DMS53 (cell line): ENCODE data around the gene CAT.
A peak's percentile ranks its signal among the peaks of the same experiment; 100 is the strongest.
"Not testable (repeated sequence)": the region's sequence is repeated elsewhere in the genome, so short reads cannot be mapped to it uniquely, and the experiment has no call there.

ENCODE experiments used
- DNase-seq: peaks from one replicate; lab custom pipeline; 2025; lab: John Stamatoyannopoulos, UW

The CAT gene

DNA sequence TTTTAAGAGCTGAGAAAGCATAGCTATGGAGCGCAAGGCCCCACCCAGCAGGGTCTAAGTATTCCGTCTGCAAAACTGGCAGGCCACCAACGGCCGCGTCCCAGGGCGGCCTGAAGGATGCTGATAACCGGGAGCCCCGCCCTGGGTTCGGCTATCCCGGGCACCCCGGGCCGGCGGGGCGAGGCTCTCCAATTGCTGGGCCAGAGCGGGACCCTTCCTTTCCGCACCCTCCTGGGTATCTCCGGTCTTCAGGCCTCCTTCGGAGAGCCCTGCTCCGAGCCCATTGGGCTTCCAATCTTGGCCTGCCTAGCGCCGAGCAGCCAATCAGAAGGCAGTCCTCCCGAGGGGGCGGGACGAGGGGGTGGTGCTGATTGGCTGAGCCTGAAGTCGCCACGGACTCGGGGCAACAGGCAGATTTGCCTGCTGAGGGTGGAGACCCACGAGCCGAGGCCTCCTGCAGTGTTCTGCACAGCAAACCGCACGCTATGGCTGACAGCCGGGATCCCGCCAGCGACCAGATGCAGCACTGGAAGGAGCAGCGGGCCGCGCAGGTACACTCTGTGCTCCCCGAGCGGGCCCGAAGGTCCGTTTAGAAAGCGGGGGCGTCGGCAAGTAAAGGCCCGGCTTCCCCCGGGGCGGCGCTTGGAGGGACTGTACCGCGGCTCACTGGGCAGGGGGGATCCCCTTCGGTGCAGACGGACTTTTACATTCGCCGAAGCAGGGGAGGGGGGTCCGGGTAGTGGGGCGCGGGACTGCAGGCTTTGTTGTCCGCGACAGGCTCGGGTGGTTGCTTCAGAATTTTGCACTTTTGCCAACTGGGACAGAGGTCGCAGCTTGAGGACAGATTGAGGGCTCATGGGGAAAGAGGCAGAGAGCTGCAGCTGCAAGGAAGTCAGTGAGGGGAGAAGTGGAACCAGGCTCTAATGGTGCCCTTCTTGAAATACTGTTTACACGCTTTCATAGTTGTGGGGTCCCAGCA is at the start of gene CAT:
Gene CAT, plus strand, starts transcription at position 406 of the 979 bp plus-strand sequence. Its CDS starts 80 bp downstream, at position 486.
- DNase-seq: peak; percentile 96

DNA sequence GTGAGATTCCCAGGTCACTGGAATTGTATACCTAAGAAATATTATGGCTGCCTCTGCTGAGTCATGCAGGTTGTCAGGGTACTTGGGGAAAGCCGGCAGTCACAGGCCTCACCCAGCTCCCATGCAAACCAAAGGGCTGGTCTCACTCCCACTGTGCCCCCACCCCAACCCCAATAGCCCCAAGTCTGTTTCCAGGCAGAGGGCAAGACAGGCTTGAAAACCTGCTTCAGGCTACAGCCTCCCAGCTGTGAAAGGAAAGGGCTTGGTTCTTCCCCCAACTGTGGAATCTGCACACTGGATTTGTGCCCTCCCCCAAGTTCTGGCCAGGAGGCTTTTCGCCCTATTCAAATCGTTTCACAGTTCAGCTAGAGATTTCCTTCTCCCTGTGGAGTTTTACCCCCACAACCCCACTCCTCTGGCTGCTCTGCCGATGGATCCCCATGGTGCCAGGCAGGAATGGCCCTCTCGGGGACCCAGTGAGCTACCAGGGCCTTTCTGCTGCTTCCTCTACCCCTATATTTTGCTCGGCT is 43.9 kb upstream of the CAT start:
- no peak for DNase-seq

DNA sequence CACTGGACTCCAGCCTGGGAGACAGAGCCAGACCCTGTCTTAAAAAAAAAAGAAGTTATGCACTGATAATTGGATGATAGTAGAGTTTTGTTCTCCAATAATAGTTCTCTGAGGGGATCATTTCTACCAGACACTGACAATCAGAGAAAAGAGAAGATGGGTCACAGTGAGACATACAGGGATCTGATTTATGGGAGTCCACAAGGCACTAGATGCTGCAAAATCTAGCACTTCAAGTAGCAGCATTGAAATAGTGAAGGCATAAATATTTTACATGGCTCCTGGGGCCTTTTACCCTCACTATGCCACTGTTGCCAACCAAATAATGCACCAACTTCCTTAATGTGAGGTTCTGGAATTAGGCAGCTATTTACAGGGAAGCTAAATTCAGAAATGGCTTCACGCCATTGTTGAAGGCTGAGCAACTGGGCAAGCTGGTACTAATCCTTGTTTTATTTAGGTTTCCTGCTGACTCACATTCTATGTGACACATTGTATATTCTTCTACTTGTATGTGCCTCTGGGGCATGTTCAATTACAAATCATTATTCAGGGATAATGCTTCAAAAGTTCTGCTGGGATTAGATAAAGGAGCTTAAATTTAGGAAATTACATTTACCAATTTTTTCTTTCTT is 42.7 kb upstream of the CAT start:
- peak; percentile 26 for DNase-seq

DNA sequence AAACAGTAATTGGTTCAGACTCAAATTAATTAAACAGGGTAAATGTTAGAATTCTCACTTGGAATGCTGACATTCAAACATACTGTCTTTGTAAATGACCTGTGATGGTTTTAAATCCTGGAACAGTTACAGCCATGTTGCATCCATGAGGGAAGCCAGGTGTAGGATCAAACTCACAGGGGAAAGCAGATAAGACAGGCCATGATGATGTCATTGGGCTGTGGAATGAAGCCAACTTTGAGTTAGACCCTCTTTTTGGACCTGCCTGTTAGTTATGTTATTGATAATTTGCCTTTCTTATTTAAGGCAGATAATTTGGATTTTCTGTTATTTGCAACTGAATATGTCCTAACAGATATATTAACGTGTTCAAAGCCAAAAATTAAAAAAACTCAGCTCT is 41.6 kb upstream of the CAT start:
- no peak for DNase-seq

DNA sequence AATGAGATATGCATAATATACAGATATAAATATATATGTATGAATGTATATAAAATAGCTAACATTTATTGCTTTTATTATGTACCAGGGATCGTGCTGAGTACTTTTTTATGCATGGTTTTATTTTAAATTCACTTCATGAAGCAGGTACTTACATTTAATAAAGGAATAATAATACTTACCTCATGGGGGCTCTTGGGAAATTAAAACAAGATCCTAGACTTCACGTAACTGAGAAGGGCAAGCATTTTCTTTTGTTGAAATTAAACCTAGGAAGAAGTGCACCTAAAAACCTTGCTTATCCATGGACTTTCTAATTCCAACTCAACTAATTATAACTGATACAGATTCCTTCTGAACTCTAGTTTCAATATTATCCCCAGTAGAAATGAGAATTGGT is 40.9 kb upstream of the CAT start:
- DNase-seq: no peak

DNA sequence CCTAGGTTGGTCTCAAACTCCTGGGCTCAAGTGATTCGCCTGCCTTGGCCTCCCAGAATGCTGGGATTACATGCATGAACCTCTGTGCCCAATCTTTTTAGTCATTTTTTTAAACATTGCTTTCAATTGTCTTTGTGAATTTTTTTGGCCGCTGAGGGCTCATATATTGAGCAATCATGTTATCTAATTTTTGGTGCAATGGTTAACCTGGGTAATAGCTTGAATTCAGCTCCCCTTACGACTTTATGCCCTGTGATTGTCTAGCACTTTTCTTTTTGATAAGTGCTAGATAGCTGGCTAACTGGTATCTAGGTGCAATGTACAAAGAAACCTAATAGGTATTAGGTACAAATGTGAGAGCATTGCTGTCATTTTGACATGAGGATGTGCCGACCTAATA is 35.3 kb upstream of the CAT start:
- DNase-seq: no peak

DNA sequence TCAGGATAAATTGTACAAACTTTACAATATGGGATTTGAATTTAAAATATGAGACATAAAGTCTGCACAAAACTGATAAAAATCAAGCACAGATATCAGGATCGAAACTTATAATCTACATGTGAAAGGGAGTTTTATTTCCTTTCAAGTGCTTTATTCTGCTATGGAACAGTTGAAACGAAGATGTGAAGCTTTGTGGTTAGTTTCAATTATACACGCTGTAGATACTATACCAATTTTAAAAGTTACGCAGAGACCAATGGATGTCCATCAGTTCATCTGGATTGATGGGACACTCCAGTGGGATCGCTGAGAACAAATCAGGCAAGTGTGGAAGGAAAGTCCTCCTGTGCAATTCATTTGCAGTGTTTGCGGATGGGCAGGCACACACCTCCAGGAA is 34.5 kb upstream of the CAT start:
- DNase-seq: no peak

DNA sequence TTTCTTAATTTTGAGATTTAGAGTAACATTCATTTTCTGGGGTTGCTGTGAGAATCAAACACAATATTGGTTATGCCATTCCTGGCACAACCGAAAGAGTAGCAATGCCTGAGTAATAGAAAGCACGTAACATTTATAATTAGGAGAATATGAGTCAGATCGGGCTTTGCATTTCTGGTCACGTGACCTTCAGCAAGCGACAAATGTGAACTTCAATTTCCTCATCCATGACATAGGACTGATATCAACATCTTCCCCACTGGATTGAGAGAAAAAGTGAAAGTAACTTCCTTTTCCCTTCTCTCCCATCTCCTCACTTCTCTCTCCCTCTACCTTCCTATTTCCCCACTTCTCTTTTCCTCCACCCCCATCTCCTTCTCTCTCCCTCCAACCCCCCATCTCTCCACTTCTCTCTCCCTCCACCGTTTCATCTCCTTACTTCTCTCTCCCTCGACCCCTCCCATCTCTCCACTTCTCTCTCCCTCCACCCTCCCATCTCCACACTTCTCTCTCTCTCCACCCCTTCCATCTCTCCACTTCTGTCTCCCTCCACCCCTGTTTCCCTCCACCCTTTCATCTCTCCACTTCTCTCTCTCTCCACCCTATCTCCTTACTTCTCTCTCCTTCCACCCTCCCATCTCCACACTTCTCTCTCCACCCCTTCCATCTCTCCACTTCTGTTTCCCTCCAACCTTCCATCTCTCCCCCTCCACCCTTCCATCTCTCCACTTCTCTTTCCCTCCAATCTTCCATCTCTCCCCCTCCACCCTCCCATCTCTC is 33.5 kb upstream of the CAT start:
- peak; percentile 5 for DNase-seq

DNA sequence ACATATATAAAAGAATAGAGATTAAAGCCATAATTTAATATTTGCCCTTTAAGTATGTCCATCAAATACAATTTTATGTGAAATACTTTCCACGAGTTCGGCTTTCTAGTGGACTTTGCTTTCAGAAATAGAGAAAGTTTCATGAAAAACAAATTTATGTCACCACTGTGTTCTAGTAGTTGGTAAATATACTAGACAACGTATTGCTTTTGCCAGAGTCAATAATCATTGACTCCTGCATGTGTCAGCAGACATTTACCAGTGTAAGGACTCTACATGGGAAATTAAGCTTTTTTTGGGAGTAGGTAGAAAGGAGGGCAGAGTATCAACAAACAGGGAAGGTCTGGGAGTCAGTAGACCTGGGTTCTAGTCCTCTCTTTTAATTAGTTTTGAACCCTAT is 32.3 kb upstream of the CAT start:
- no peak for DNase-seq

DNA sequence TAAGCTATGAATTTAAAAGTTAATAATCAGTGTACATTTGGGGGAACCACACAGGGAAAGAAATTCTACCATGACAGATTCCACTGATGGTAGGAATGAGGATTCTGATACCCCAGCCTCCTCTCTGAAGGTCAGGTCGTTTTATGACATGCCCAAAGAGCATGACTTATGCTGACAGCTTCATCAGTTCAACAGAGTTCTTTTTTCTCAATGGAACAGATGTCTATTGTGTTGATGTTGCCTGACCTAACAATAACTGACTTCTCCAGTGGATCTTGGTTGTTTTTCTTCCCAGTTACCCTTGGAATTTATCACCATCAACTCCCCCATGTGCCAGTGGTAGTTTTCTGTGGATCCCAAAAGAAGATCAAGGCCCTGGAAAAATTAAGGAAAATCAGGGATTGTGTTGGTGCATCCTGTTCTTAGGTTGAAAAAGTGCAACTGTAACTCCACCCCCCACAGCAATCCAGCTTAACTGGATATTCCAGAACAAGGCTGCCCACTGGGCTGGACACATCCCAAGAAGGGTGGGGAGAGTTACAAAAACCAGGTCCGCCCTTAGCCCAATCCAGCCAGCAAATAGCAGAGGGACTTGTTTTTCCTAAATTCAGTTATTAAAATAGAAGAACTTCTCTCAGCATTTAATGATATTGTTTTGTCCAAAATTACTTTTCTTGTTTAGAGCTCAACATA is 31.5 kb upstream of the CAT start:
- no peak for DNase-seq

DNA sequence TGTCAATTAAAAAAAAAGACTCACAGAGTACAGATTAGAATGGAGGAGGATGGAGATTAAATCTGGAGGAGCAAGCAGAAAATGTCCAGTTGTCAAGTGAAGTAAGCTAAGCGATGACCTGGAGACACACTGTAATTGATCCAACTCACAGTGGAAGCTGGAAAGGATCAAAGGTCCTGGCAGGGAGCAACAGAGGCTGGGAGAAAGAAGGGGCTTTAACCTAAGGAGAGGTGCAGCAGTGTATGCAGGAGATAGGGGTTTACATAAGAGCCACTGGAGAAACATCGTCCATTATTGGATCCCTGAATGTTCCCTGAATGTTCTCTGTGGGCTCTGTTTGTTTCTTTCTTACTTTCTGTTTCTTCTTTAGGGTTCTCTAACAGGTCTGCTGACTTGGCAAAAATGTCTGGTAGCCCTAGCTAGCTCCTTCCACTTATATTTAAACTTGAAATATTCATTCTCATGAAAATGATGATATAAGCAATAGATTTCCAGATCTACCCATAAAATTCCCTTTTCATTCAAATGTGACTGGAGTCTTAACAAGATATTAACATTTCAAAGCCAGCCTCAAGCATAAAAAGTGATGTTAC is 30.1 kb upstream of the CAT start:
- no peak for DNase-seq

DNA sequence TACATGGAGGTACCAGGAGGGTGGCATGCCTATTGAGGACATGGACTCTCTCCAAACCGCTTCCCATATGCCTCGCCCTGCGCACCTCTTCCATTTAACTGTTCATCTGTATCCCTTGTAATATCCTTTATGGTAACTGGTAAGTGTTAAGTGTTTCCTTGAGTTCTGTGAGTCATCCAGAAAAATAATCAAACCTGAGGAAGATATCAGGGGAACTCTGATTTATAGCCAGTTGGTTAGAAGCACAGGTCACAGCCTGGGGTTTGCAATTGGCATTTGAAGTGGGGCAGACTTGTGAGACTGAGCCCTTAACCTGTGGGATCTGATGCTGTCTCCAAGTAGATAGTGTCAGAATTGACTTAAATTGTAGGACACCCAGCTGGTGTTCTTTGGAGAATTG is 27.6 kb upstream of the CAT start:
- no peak for DNase-seq

DNA sequence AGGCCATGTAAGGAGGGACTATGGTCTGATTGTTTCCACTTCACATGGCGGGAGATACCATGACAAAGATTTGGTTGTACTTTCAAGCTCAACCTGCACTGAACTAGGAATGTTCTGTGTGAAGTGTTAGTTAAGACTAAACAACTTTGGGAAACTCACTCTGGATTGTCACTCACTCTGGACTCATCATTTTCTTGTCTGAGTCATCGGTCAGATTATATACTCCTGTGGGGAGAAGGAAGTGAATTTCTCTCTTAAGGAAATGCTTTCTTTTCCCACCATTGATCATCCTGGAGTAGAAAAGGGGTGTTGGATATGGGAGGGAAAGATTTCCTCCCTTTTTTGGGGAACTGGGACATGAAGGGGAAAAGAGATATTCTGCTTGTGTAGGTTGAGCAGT is 26.9 kb upstream of the CAT start:
- no peak for DNase-seq

DNA sequence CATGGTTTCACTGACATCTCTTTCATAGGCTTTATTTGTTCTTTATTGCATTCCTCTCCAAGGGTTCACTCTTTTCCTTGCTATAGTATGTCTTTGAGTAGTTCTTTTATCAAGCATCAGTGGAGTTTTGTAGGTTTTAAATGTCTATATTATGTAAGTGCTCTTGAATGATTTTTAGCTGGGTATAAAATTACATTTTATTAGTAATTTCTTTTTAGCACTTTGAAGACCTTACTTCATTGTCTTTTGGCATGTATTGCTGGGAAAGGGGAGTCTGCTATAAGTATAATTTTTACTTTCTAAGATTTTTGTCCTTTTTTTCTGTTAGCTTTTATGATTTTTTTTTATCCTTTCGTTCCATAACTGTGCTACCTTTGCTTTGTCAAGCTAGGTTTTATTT is 25.5 kb upstream of the CAT start:
- no peak for DNase-seq

DNA sequence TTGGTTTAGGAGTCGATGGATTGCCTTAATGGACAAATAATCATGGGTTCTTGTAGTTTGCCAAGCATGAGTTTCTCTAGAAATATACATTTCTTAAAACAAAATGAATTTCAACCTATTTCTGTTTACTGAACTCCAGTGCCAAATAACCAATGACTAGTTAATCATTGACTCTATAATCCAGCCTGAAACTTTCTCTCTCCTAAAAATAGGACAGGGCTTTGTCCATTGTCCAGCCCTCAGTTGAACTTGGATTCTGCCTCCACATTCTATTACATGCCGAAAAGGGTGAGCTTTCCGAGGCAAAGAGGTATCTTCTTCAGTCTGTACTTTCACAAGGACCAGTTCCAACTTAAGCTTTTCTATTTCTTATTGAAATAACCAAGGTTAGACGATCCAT is 23.2 kb upstream of the CAT start:
- no peak for DNase-seq

DNA sequence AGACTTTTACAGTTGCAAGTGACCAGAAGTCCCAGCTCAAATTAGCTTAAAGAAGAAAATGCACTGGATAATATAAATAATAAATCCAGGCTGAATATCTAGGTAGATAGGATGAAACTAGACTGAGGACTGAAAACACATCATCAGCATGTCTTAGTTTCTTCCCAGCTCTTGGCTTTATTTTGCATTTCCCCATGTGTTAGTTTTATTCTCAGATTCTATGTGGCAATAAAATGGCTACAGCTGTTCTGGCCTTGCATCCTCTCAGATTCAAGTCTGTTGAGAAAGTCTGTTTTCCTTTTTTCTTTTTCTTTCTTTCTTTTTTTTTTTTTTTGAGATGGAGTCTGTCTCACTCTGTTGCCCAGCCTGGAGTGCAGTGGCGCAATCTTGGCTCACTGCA is 22.6 kb upstream of the CAT start:
- DNase-seq: no peak

DNA sequence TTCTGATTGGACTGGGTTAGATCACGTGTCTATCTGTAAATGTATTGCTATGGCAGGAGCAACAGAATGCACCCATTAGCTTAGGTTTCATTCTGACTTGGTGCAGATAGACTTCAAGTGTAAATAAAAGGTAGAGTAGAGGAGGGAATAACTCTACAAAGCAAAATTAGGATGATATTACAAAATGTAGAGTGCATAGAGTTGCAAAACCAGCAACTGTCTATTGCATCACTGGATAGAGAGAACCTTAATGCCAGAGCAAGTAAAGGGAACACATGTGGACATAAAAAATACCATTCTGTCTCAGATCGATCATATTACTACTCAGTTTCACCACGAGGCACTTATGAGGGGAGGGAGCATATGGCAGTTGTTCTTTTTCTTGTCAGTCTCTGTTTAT is 22.0 kb upstream of the CAT start:
- DNase-seq: no peak

DNA sequence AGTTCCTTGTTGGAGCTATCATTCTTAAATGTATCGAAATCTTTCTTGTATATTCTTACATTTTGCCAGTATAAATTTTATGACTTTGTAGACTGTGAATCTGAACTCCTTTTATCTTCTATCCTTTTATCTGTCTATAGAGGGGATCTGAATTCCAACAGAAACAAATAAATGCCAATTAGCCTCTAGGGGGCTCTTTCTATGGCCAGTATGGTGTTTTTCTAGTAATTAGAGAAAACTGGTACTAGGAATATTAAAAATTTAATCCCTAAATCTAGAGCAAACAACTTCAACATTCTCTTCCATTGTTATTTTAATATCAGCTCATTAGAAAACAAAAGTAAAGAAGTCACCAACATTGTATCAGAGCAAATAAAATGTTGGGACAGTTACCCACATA is 21.5 kb upstream of the CAT start:
- no peak for DNase-seq

DNA sequence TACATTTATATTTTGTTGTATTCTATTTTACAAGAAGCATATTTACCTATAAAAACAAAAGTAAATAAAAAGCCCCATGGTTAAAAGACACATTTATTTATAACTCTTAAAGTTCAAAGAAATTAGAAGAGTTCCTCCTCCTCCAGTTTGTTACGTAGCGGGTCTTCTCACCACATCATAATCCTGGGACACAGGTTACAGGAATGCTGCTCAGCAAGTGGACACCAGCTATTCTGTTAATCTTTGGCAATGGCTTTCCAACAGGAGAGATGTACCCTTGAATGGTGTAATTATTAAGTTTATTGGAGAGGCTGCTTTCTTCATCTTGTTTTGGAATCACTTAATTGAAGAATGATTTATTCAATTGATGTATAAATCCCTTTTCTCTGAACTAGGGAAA is 19.6 kb upstream of the CAT start:
- DNase-seq: no peak

DNA sequence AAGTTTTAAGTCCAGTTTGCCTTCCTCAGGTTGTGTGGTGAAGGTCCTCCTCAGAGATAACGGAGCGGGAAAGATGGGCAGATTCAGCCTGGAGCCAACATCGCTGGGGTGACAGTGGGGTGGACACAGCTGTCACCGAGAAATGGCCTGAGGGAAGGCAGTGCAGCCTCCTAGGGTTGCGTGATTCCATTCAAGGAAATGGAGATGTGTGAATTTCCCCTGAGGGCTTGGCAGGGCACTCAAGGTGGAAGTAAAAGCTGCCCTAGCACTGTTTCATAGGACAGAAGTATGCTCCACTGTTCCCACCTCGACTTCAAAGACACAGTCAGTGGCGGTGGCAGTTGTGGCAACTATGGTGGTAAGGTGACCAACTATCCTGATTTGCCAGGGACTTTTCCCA is 15.4 kb upstream of the CAT start:
- DNase-seq: no peak

DNA sequence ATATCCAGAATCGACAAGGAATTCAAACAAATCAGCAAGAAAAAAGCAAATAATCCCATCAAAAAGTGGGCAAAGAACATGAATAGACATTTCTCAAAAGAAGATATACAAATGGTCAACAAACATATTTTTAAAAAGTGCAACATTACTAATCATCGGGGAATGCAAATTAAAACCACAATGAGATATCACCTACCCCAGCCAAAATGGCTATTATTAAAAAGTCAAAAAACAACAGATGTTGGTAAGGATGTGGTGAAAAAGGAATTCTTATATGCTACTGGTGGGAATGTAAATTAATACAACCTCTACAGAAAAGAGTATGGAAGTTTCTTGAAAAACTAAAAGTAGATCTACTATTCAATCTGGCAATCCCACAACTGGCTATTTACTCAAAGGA is 13.9 kb upstream of the CAT start:
- DNase-seq: not testable (repeated sequence)
